ENCODE measurements around the gene CRTC3. TPM values are rescaled to one million over a fixed set of nuclear protein-coding genes. Genes with fewer than 3 reads are reported as not detected.

The CRTC3 gene, protein sequence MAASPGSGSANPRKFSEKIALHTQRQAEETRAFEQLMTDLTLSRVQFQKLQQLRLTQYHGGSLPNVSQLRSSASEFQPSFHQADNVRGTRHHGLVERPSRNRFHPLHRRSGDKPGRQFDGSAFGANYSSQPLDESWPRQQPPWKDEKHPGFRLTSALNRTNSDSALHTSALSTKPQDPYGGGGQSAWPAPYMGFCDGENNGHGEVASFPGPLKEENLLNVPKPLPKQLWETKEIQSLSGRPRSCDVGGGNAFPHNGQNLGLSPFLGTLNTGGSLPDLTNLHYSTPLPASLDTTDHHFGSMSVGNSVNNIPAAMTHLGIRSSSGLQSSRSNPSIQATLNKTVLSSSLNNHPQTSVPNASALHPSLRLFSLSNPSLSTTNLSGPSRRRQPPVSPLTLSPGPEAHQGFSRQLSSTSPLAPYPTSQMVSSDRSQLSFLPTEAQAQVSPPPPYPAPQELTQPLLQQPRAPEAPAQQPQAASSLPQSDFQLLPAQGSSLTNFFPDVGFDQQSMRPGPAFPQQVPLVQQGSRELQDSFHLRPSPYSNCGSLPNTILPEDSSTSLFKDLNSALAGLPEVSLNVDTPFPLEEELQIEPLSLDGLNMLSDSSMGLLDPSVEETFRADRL
- total RNA-seq, result 16.4 and 29.9 TPM in 2 replicates

DNA sequence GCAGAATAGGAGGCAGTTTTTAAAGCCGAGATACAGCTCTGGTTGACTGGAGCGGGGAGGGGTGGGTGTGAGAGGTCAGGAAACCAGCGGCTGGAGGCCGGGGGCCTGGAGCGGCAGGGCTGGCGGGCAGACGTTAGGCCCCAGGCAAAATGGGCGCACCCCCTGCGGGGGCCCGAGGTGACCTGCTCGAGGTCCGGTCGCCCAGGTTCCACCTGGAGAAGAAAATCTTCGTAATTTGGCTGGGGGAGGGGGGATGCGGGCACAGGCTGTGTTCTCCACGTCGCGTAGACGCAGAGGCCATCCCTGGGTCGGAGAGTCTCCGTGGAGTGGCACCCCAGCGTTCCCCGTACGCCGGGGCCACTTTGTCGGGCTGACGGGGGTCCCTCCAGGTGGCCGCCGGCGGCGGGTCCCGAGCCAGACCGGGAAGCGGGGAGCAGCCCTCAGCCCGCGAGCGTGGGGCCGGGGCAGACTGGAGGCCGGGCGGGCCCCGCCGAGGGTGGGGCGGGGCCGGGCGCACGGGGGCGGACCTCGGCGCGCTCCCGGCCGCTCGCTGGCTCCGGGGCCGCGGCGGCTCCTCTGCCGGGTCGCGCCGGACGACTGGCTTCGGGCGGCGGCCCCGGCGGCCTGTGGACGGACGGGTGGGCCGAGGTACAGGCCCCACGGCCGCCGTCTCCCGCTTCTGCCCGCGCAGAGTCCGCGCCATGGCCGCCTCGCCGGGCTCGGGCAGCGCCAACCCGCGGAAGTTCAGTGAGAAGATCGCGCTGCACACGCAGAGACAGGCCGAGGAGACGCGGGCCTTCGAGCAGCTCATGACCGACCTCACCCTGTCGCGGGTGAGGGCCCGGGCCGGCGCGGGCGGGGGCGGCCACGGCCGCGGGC, at the start of gene CRTC3:
Gene CRTC3 (plus strand): TSS at position 553 of the 879 bp plus-strand sequence. CDS start 149 bp downstream, at position 702.

Other genes with a start within 250 kb of the CRTC3 start
- gene ZNF774, start 177.6 kb upstream of the CRTC3 start, total RNA-seq, result 0.16 and 0.91 TPM in 2 replicates
- gene IQGAP1, start 141.7 kb upstream of the CRTC3 start, total RNA-seq, result 83.2 and 138 TPM in 2 replicates
- 1.6 and 4.4 TPM in 2 replicates for gene BLM, start 187.4 kb downstream of the CRTC3 start, total RNA-seq

Data from epithelial cell of alveolus of lung (primary cell).